ENCODE measurements around the gene SKP1.

GRCh38 chr5:134171972-134172371 lies 4.8 kb downstream of the SKP1 start:
- TF ChIP-seq, protein P1, sequence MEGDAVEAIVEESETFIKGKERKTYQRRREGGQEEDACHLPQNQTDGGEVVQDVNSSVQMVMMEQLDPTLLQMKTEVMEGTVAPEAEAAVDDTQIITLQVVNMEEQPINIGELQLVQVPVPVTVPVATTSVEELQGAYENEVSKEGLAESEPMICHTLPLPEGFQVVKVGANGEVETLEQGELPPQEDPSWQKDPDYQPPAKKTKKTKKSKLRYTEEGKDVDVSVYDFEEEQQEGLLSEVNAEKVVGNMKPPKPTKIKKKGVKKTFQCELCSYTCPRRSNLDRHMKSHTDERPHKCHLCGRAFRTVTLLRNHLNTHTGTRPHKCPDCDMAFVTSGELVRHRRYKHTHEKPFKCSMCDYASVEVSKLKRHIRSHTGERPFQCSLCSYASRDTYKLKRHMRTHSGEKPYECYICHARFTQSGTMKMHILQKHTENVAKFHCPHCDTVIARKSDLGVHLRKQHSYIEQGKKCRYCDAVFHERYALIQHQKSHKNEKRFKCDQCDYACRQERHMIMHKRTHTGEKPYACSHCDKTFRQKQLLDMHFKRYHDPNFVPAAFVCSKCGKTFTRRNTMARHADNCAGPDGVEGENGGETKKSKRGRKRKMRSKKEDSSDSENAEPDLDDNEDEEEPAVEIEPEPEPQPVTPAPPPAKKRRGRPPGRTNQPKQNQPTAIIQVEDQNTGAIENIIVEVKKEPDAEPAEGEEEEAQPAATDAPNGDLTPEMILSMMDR (IDR thresholded peaks at IDR 0.05), result peak in 1 of 4 experiments; percentile 3
- no peak for TF ChIP-seq POLR2AphosphoS5 (IDR thresholded peaks at IDR 0.05)
